ENCODE data around the gene MACF1. TPM values are rescaled to one million over a fixed set of nuclear protein-coding genes. Genes with fewer than 3 reads are reported as not detected.

The MACF1 gene
- total and polyA plus RNA-seq, 2 donors (not counting 1 experiment from before 2014, with no cell fraction given): 64.1 to 159 TPM

DNA sequence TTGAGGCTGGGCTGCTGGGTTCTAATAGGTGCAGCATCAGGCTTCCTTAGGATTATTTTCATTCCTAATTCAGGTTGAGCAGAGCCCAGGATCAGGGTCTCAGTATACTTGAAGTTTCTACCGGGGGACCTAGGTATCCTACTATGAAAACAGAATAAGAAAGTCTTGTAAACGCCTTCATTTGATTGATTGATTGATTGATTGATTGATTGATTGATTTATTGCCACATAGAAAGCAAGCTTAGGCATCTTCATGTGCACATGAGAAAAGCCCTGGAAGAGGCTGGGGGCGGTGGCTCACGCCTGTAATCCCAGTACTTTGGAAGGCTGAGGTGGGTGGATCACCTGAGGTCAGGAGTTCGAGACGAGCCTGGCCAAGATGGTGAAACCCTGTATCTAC is 189.6 kb downstream of the MACF1 start:
- H3K27me3 Mint-ChIP-seq: no peaks in the 10 kb centered on the region
- ChIA-PET POLR2A (no interaction called here), CTCF (interaction anchor here (1.2 to 2.1 kb wide), 2 partner anchors 11 to 17 kb away, joined by 4 to 6 read pairs; no protein-coding TSS in a partner anchor)
- Histone ChIP-seq H3K36me3 (replicated peaks in 1 of 2; ENCODE audit: control extremely low read depth in 1 of 2, control insufficient read depth in 1 of 2, extremely low read depth in 1 of 2, insufficient read depth in 2 of 2, low read length in 1 of 2) (peaks cover 5 to 32% of the 10 kb centered on the region in 2 experiments), H3K4me1 (ENCODE audit: control insufficient read depth in 2 of 2, insufficient read depth in 2 of 2, low read length in 2 of 2) (peaks cover 34% of the 10 kb centered on the region in 2 donors), H3K27ac (ENCODE audit: low read length in 2 of 2) (no peak overlapping the region), H3K9ac (ENCODE audit: low read length) (no peak overlapping the region), H3K27me3 (replicated peaks in 1 of 4; ENCODE audit: control extremely low read depth in 1 of 4, control insufficient read depth in 3 of 4, insufficient read depth in 4 of 4, low read length in 3 of 4) (no peaks in the 10 kb centered on the region), H3K79me2 (ENCODE audit: control insufficient read depth, insufficient read depth, low read length) (peaks cover 78% of the 10 kb centered on the region), H3K4me3 (ENCODE audit: control extremely low read depth in 1 of 5, extremely low read depth in 1 of 5, insufficient read depth in 1 of 5, low read depth in 2 of 5, low read length in 4 of 5) (no peak overlapping the region), H3K9me3 (ENCODE audit: control extremely low read depth in 1 of 3, control insufficient read depth in 2 of 3, insufficient read depth in 1 of 3, low read length in 2 of 3) (no peaks in the 10 kb centered on the region), H4K20me1 (ENCODE audit: control insufficient read depth, insufficient read depth, low read length, poor library complexity, severe bottlenecking) (peaks cover 79% of the 10 kb centered on the region), H3K4me2 (replicated peaks; ENCODE audit: low read depth, low read length, poor library complexity, severe bottlenecking) (no peak overlapping the region), H2AFZ (ENCODE audit: insufficient read depth, low read depth, low read length, poor library complexity, severe bottlenecking) (no peak overlapping the region)
- H3K9me3 Mint-ChIP-seq (ENCODE audit: insufficient read depth): no peaks in the 10 kb centered on the region
- TF ChIP-seq, protein P1, sequence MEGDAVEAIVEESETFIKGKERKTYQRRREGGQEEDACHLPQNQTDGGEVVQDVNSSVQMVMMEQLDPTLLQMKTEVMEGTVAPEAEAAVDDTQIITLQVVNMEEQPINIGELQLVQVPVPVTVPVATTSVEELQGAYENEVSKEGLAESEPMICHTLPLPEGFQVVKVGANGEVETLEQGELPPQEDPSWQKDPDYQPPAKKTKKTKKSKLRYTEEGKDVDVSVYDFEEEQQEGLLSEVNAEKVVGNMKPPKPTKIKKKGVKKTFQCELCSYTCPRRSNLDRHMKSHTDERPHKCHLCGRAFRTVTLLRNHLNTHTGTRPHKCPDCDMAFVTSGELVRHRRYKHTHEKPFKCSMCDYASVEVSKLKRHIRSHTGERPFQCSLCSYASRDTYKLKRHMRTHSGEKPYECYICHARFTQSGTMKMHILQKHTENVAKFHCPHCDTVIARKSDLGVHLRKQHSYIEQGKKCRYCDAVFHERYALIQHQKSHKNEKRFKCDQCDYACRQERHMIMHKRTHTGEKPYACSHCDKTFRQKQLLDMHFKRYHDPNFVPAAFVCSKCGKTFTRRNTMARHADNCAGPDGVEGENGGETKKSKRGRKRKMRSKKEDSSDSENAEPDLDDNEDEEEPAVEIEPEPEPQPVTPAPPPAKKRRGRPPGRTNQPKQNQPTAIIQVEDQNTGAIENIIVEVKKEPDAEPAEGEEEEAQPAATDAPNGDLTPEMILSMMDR (IDR thresholded peaks at IDR 0.05): no peak
- no peak for TF ChIP-seq EZH2 (IDR thresholded peaks at IDR 0.05; ENCODE audit: borderline replicate concordance, insufficient read depth, low read depth, low read length, poor library complexity, severe bottlenecking)
- H3K27ac Mint-ChIP-seq: no peak overlapping the region
- no peak overlapping the region for H3K4me3 Mint-ChIP-seq
- no peak for ATAC-seq (ENCODE audit: low read depth)
- intact Hi-C loops (cut with micrococcal nuclease): loop anchor here (2.0 kb wide), 1 partner anchor 15 kb away; no protein-coding TSS in a partner anchor
- DNase-seq: no peak
- H3K4me1 Mint-ChIP-seq: peaks cover 57% of the 10 kb centered on the region
- 86% methylated on average over 1 of the region's 6 CpGs for WGBS (ENCODE audit: insufficient coverage)

DNA sequence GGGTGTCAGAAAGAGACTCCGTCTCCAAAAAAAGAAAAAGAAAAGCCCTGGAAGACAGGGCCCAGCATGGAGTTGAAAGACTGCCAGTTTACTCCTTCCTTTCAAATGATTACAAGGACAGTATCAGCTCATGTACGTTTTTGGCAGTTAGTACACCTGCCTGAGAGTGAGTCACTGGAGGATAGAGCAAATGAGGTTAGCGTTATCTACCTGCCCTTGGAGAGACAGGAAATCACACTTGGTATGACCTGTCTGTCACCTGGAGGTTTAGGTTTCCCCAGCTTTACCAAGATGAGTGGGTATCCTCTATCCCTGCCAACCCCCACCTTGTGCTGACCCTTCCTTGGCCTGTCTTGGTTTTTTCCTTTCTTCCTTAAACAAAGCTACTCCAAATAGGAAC is 190.1 kb downstream of the MACF1 start:
- no peaks in the 10 kb centered on the region for H3K27me3 Mint-ChIP-seq
- Histone ChIP-seq H3K36me3 (replicated peaks in 1 of 2; ENCODE audit: control extremely low read depth in 1 of 2, control insufficient read depth in 1 of 2, extremely low read depth in 1 of 2, insufficient read depth in 2 of 2, low read length in 1 of 2) (peaks cover 5 to 27% of the 10 kb centered on the region in 2 experiments), H3K9ac (ENCODE audit: low read length) (peak overlapping the region; percentile 11), H3K79me2 (ENCODE audit: control insufficient read depth, insufficient read depth, low read length) (peaks cover 77% of the 10 kb centered on the region), H3K4me2 (replicated peaks; ENCODE audit: low read depth, low read length, poor library complexity, severe bottlenecking) (peak overlapping the region; percentile 46), H3K27ac (ENCODE audit: low read length in 2 of 2) (peak overlapping the region in 1 of 2 donors; percentile 63), H3K4me1 (ENCODE audit: control insufficient read depth in 2 of 2, insufficient read depth in 2 of 2, low read length in 2 of 2) (peaks cover 34 to 35% of the 10 kb centered on the region in 2 donors), H3K4me3 (ENCODE audit: control extremely low read depth in 1 of 5, extremely low read depth in 1 of 5, insufficient read depth in 1 of 5, low read depth in 2 of 5, low read length in 4 of 5) (no peak overlapping the region), H2AFZ (ENCODE audit: insufficient read depth, low read depth, low read length, poor library complexity, severe bottlenecking) (no peak overlapping the region), H4K20me1 (ENCODE audit: control insufficient read depth, insufficient read depth, low read length, poor library complexity, severe bottlenecking) (peaks cover 75% of the 10 kb centered on the region), H3K27me3 (replicated peaks in 1 of 4; ENCODE audit: control extremely low read depth in 1 of 4, control insufficient read depth in 3 of 4, insufficient read depth in 4 of 4, low read length in 3 of 4) (no peaks in the 10 kb centered on the region), H3K9me3 (ENCODE audit: control extremely low read depth in 1 of 3, control insufficient read depth in 2 of 3, insufficient read depth in 1 of 3, low read length in 2 of 3) (no peaks in the 10 kb centered on the region)
- H3K27ac Mint-ChIP-seq: peak overlapping the region; percentile 47
- 100% methylated on average over 1 of the region's 3 CpGs for WGBS (ENCODE audit: insufficient coverage)
- ATAC-seq (ENCODE audit: low read depth): no peak
- peaks cover 59% of the 10 kb centered on the region for H3K4me1 Mint-ChIP-seq
- no peak for DNase-seq
- ChIA-PET POLR2A (interaction anchor here (0.7 kb wide), 1 partner anchor 85 kb away, joined by 3 read pairs; no protein-coding TSS in a partner anchor), CTCF (interaction anchor here (0.9 to 1.2 kb wide), 3 partner anchors 16 to 144 kb away, joined by 4 read pairs; no protein-coding TSS in a partner anchor)
- TF ChIP-seq, protein P1 (IDR thresholded peaks at IDR 0.05): no peak
- no peak for TF ChIP-seq EZH2 (IDR thresholded peaks at IDR 0.05; ENCODE audit: borderline replicate concordance, insufficient read depth, low read depth, low read length, poor library complexity, severe bottlenecking)
- H3K9me3 Mint-ChIP-seq (ENCODE audit: insufficient read depth): no peaks in the 10 kb centered on the region
- intact Hi-C loops (cut with micrococcal nuclease): loop anchor here (2.0 kb wide), 1 partner anchor 14 kb away; no protein-coding TSS in a partner anchor
- H3K4me3 Mint-ChIP-seq: no peak overlapping the region
